ENCODE measurements around the gene PPM1N. TPM values are rescaled to one million over a fixed set of nuclear protein-coding genes. Genes with fewer than 3 reads are reported as not detected.

PPM1N gene
- total RNA-seq, 1 donor from 2014 or later = 0.75 TPM

Other genes starting within 250 kb of the PPM1N start
- gene MARK4, start 247.2 kb upstream of the PPM1N start, total RNA-seq = 19.7 TPM
- gene CKM, start 175.6 kb upstream of the PPM1N start, total RNA-seq = 6,434 TPM
- not detected for gene KLC3, start 157.7 kb upstream of the PPM1N start, total RNA-seq
- 11.2 TPM for gene ERCC2, start 127.9 kb upstream of the PPM1N start, total RNA-seq
- 207 TPM for gene PPP1R13L, start 93.4 kb upstream of the PPM1N start, total RNA-seq
- gene POLR1G, start 91.8 kb upstream of the PPM1N start, total RNA-seq = 7.7 TPM
- gene ERCC1, start 74.5 kb upstream of the PPM1N start, total RNA-seq = 163 TPM
- 0.51 TPM for gene FOSB, start 30.4 kb upstream of the PPM1N start, total RNA-seq
- gene RTN2, start 1.4 kb upstream of the PPM1N start, total RNA-seq = 29.9 TPM
- gene VASP, start 9.0 kb downstream of the PPM1N start, total RNA-seq = 42.9 TPM
- 22.8 TPM for gene OPA3, start 86.4 kb downstream of the PPM1N start, total RNA-seq
- 5.3 TPM for gene GPR4, start 103.8 kb downstream of the PPM1N start, total RNA-seq
- 30.6 TPM for gene EML2, start 141.0 kb downstream of the PPM1N start, total RNA-seq
- gene GIPR, start 169.8 kb downstream of the PPM1N start, total RNA-seq = 3.8 TPM
- 251 TPM for gene SNRPD2, start 193.5 kb downstream of the PPM1N start, total RNA-seq
- gene QPCTL, start 194.2 kb downstream of the PPM1N start, total RNA-seq = 1.6 TPM
- 14.5 TPM for gene FBXO46, start 232.5 kb downstream of the PPM1N start, total RNA-seq
- gene MEIOSIN, start 235.0 kb downstream of the PPM1N start, total RNA-seq = not detected